Peyer's patch (tissue), 4 donors: ENCODE measurements around the gene AP2A1.

ENCODE experiments used
- POLR2A ChIP-seq, 2 donors: fragments of 450-650 bp; IDR thresholded peaks; one replicate each; pipeline ENCODE4 v1.5.1; 2017; ENCODE audit warnings: antibody characterized with exemption in 2 of 2, mild to moderate bottlenecking in 2 of 2, moderate library complexity in 2 of 2
- TF ChIP-seq, protein P1 (sequence below), 6 experiments: fragments of 450-650 bp in 4 of 6; fragments of 200-600 bp in 2 of 6; sonication (generic) in 1 of 6; IDR thresholded peaks; one replicate each; pipeline ENCODE4 v1.5.1; 2017 to 2019; ENCODE audit warnings: antibody characterized with exemption in 6 of 6, mild to moderate bottlenecking in 3 of 6, moderate library complexity in 1 of 6

DNA sequence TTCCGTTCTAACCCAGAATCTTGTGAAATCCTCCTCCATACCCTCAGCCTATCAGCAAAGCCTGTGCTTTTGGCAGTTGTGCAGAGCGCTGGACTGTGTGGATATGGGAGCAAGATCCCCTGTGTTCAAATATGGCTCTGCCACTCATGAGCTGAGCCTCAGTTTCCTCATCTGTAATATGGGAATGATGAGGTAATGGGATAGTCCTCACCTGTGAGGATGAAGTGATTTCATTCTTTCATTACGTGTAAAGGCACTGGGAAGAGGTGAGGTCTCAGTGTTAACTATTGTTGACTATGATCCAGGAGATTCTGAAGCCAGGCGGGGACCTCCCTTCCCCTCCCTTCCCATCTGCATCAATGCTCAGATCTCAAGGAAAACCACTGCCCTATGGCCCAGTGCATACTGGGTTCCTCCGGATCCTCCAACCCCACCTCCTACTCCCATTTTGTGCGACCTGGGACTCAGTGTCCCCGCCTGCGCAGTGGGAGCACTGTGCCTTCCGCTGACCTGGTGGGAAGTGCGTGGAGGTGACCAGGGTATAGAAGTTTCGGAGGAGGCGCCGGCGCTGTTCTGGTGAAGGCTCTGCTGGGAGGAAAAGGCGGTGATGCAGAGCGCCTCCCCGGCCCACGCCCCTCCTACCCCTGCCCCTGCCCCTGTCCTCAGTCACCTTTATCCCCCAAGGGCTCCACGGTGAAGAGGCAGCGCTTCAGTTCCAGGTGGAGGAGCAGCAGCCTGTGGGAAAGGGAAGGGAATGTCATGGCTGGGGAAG is 41.3 kb downstream of the AP2A1 start:
- TF ChIP-seq, protein P1, sequence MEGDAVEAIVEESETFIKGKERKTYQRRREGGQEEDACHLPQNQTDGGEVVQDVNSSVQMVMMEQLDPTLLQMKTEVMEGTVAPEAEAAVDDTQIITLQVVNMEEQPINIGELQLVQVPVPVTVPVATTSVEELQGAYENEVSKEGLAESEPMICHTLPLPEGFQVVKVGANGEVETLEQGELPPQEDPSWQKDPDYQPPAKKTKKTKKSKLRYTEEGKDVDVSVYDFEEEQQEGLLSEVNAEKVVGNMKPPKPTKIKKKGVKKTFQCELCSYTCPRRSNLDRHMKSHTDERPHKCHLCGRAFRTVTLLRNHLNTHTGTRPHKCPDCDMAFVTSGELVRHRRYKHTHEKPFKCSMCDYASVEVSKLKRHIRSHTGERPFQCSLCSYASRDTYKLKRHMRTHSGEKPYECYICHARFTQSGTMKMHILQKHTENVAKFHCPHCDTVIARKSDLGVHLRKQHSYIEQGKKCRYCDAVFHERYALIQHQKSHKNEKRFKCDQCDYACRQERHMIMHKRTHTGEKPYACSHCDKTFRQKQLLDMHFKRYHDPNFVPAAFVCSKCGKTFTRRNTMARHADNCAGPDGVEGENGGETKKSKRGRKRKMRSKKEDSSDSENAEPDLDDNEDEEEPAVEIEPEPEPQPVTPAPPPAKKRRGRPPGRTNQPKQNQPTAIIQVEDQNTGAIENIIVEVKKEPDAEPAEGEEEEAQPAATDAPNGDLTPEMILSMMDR (IDR thresholded peaks at IDR 0.05), result no peak
- no peak for TF ChIP-seq POLR2A (IDR thresholded peaks at IDR 0.05)
